Gastrocnemius medialis (tissue), 4 donors: Measurements from ENCODE around the gene ATF1. TPM values are rescaled to one million over a fixed set of nuclear protein-coding genes. Genes with fewer than 3 reads are reported as not detected.

Experiments used
- ATAC-seq, 2 donors: fragments of 150-250 bp; one replicate each; pipeline ENCODE4 v1.9.1; 2016
- DNase-seq, 2 donors: peaks; one replicate each; pipeline ENCODE4 v3.0.0-alpha.2; 2019
- H3K27ac ChIP-seq, 4 donors: fragments of 200-600 bp; sonication (generic); 1 replicate in 1 of 4; 2 replicates in 3 of 4; pipeline ENCODE4 v1.5.1; 2016 to 2018; ENCODE audit warnings: mild to moderate bottlenecking in 2 of 4, moderate library complexity in 1 of 4
- H3K27me3 ChIP-seq, 3 donors: fragments of 200-600 bp; sonication (generic) in 2 of 3; 1 replicate in 1 of 3; 2 replicates in 2 of 3; pipeline versions ENCODE4 v1.5.1 to v1.6.0; 2016 to 2019; ENCODE audit warnings: mild to moderate bottlenecking in 1 of 3, moderate library complexity in 1 of 3
- H3K36me3 ChIP-seq, 2 donors: fragments of 200-600 bp; sonication (generic) in 1 of 2; one replicate each; pipeline ENCODE4 v1.5.1; 2017 to 2018
- H3K4me1 ChIP-seq, 2 donors: fragments of 200-600 bp; sonication (generic) in 1 of 2; one replicate each; pipeline ENCODE4 v1.5.1; 2016 to 2017; ENCODE audit warnings: mild to moderate bottlenecking in 2 of 2
- H3K4me3 ChIP-seq, 4 donors: fragments of 200-600 bp; sonication (generic) in 3 of 4; 1 replicate in 1 of 4; 2 replicates in 3 of 4; pipeline ENCODE4 v1.5.1; 2016 to 2019; ENCODE audit warnings: mild to moderate bottlenecking in 2 of 4
- H3K9me3 ChIP-seq, 3 donors: fragments of 200-600 bp; sonication (generic) in 2 of 3; 1 replicate in 1 of 3; 2 replicates in 2 of 3; pipeline ENCODE4 v1.5.1; 2016 to 2019
- CTCF ChIP-seq, 5 experiments: fragments of 450-650 bp in 3 of 5; fragments of 200-600 bp in 2 of 5; sonication (generic) in 2 of 5; IDR thresholded peaks in 4 of 5; conservative IDR thresholded peaks in 1 of 5; 1 replicate in 4 of 5; 2 replicates in 1 of 5; pipeline ENCODE4 v1.5.1; 2016 to 2019; ENCODE audit warnings: antibody characterized with exemption in 5 of 5, mild to moderate bottlenecking in 3 of 5, moderate library complexity in 3 of 5
- POLR2A ChIP-seq, 2 donors: fragments of 450-650 bp; IDR thresholded peaks; one replicate each; pipeline ENCODE4 v1.6.1; 2017; ENCODE audit warnings: antibody characterized with exemption in 2 of 2, mild to moderate bottlenecking in 2 of 2, moderate library complexity in 2 of 2
- in situ Hi-C, 4 donors: fragments of 200-750 bp; cut with MboI; loops; one replicate each; pipeline versions ENCODE4 v1.15.0 to v1.8.0; 2017; ENCODE audit warnings: low sequenced_read_pairs in 4 of 4
- intact Hi-C: fragments of 100-400 bp; cut with DNase I; formaldehyde crosslinking; loops from one replicate; pipeline ENCODE4 v1.15.1; 2023; ENCODE audit warnings: low total_unique reads
- total RNA-seq, 4 donors: library from RNA; depleted of rRNA; stranded (reverse); fragments of >200 nt; gene quantifications; one replicate each; pipeline versions ENCODE4 v1.1.0 to v1.2.3, GENCODE V29; 2016

Gene ATF1
- total RNA-seq, 4 donors from 2014 or later: 16.4 to 44.5 (median 37.5) TPM

GRCh38 chr12:50720501-50720900 lies 43.4 kb upstream of the ATF1 start:
- Histone ChIP-seq H3K4me3 (no peak overlapping the region), H3K36me3 (peaks cover 6 to 75% of the 10 kb centered on the region in 2 donors), H3K4me1 (no peaks in the 10 kb centered on the region), H3K27ac (no peak overlapping the region), H3K9me3 (no peaks in the 10 kb centered on the region), H3K27me3 (no peaks in the 10 kb centered on the region)
- intact Hi-C loops (no loop called here), in situ Hi-C loops (no loop called here)
- no peak for ATAC-seq
- DNase-seq: no peak
- TF ChIP-seq CTCF (IDR thresholded peaks at IDR 0.05 in 4 of 5, conservative IDR thresholded peaks at IDR 0.05 in 1 of 5) (no peak), POLR2A (IDR thresholded peaks at IDR 0.05) (no peak)

- Histone ChIP-seq H3K36me3 (peaks cover 6 to 75% of the 10 kb centered on the region in 2 donors), H3K27me3 (no peaks in the 10 kb centered on the region), H3K27ac (peak overlapping the region in 2 of 4 donors; percentile 45 to 64), H3K9me3 (no peaks in the 10 kb centered on the region), H3K4me3 (no peak overlapping the region), H3K4me1 (peaks cover 0 to 3% of the 10 kb centered on the region in 2 donors)
- in situ Hi-C loops: no loop called here
- DNase-seq: no peak
- intact Hi-C loops: no loop called here
- no peak for ATAC-seq
- TF ChIP-seq CTCF (IDR thresholded peaks at IDR 0.05 in 4 of 5, conservative IDR thresholded peaks at IDR 0.05 in 1 of 5) (no peak), POLR2A (IDR thresholded peaks at IDR 0.05) (no peak)
These were observed 40.0 kb upstream of the ATF1 start for GRCh38 chr12:50723865-50724264.

- TF ChIP-seq POLR2A (IDR thresholded peaks at IDR 0.05) (no peak), CTCF (IDR thresholded peaks at IDR 0.05 in 4 of 5, conservative IDR thresholded peaks at IDR 0.05 in 1 of 5) (no peak)
- in situ Hi-C loops (loop anchor here in 1 of 4 donors (25.0 kb wide), 1 partner anchor 213 kb away; the partner anchor contains the start of gene DIP2B), intact Hi-C loops (no loop called here)
- DNase-seq (no peak), ATAC-seq (peak; percentile 23 to 53)
- Histone ChIP-seq H3K36me3 (peaks cover 6 to 79% of the 10 kb centered on the region in 2 donors), H3K4me1 (peaks cover 0 to 3% of the 10 kb centered on the region in 2 donors), H3K27me3 (no peaks in the 10 kb centered on the region), H3K9me3 (no peaks in the 10 kb centered on the region), H3K4me3 (no peak overlapping the region), H3K27ac (peak overlapping the region in 2 of 4 donors; percentile 45 to 76)
These were observed 38.6 kb upstream of the ATF1 start for GRCh38 chr12:50725011-50725942.

GRCh38 chr12:50727466-50727865 lies 36.4 kb upstream of the ATF1 start:
- intact Hi-C loops (no loop called here), in situ Hi-C loops (loop anchor here in 1 of 4 donors (25.0 kb wide), 1 partner anchor 215 kb away; the partner anchor contains the start of gene DIP2B)
- DNase-seq: no peak
- H3K27me3 ChIP-seq: no peaks in the 10 kb centered on the region
- H3K27ac ChIP-seq: peak overlapping the region in 2 of 4 donors; percentile 50 to 76
- H3K4me3 ChIP-seq: no peak overlapping the region
- peaks cover 0 to 78% of the 10 kb centered on the region in 2 donors for H3K36me3 ChIP-seq
- peaks cover 0 to 3% of the 10 kb centered on the region in 2 donors for H3K4me1 ChIP-seq
- H3K9me3 ChIP-seq: no peaks in the 10 kb centered on the region
- no peak for TF ChIP-seq CTCF (IDR thresholded peaks at IDR 0.05 in 4 of 5, conservative IDR thresholded peaks at IDR 0.05 in 1 of 5)
- TF ChIP-seq POLR2A (IDR thresholded peaks at IDR 0.05): no peak
- no peak for ATAC-seq
